Spinal cord (tissue), 10 donors: ENCODE data around the gene VGF. TPM values are rescaled to one million over a fixed set of nuclear protein-coding genes. Genes with fewer than 3 reads are reported as not detected.
A peak's percentile ranks its signal among the peaks of the same experiment; 100 is the strongest.

Experiments used
- DNase-seq, 6 donors: peaks; one replicate each; pipeline versions ENCODE4 v3.0.0 to v3.0.0-alpha.2; 2013 to 2015; ENCODE audit warnings: low spot score in 6 of 6, low read depth in 4 of 6
- H3K27ac ChIP-seq: one replicate; pipeline ENCODE4 v1.5.1; 2013; ENCODE audit warnings: low read depth, low read length, control low read depth
- H3K27me3 ChIP-seq: one replicate; pipeline ENCODE4 v1.6.1; 2013; ENCODE audit warnings: low read length; ENCODE audit not compliant: control insufficient read depth, insufficient read depth
- H3K36me3 ChIP-seq: one replicate; pipeline ENCODE4 v1.6.1; 2013; ENCODE audit warnings: low read length; ENCODE audit not compliant: control insufficient read depth, insufficient read depth
- H3K4me1 ChIP-seq: one replicate; pipeline ENCODE4 v1.6.1; 2013; ENCODE audit warnings: low read length; ENCODE audit not compliant: control insufficient read depth, insufficient read depth
- H3K4me3 ChIP-seq: one replicate; pipeline ENCODE4 v1.5.1; 2013; ENCODE audit warnings: low read depth, low read length, control low read depth
- H3K9me3 ChIP-seq: one replicate; pipeline ENCODE4 v1.6.1; 2013; ENCODE audit warnings: low read length; ENCODE audit not compliant: control insufficient read depth, insufficient read depth
- WGBS: methylation state at CpG from one replicate; pipeline ENCODE4 v1.1.5; 2013; ENCODE audit warnings: missing lambda C conversion rate; ENCODE audit not compliant: insufficient coverage; 5-methylcytosine and 5-hydroxymethylcytosine counted together
- polyA plus RNA-seq, 2 donors: library from polyadenylated mRNA; unstranded; fragments of 120-200 nt; gene quantifications; one replicate each; pipeline ENCODE4 v1.2.1, GENCODE V29; 2013; ENCODE audit not compliant: insufficient read length in 2 of 2
- total RNA-seq, 2 donors: library from RNA; depleted of rRNA in 1 of 2; stranded (reverse); fragments of 120-200 nt in 1 of 2; fragments of >200 nt in 1 of 2; gene quantifications; one replicate each; pipeline versions ENCODE4 v1.2.3 to v1.2.4, GENCODE V29; 2013 to 2014
- donor health status: healthy.

Gene VGF
- total and polyA plus RNA-seq, 4 donors = 7.9 to 70.2 (median 39.1) TPM

- Histone ChIP-seq H3K4me1 (peaks cover 41% of the 10 kb centered on the region), H3K9me3 (no peaks in the 10 kb centered on the region), H3K36me3 (peaks cover 40% of the 10 kb centered on the region), H3K27me3 (peaks cover 28% of the 10 kb centered on the region), H3K27ac (no peak overlapping the region), H3K4me3 (no peak overlapping the region)
- WGBS = 52% methylated on average over 9 of the region's 17 CpGs
- no peak for DNase-seq
Observed at GRCh38 chr7:101161692-101162471, 3.5 kb downstream of the VGF start.

- H3K36me3 ChIP-seq = peaks cover 42% of the 10 kb centered on the region
- H3K4me1 ChIP-seq = peaks cover 33% of the 10 kb centered on the region
- DNase-seq = no peak
- no peak overlapping the region for H3K27ac ChIP-seq
- H3K9me3 ChIP-seq = no peaks in the 10 kb centered on the region
- no peak overlapping the region for H3K4me3 ChIP-seq
- H3K27me3 ChIP-seq = peaks cover 20% of the 10 kb centered on the region
Observed at GRCh38 chr7:101160910-101161309, 4.5 kb downstream of the VGF start.

GRCh38 chr7:101159696-101160674, 5.4 kb downstream of the VGF start:
- H3K27me3 ChIP-seq = peaks cover 12% of the 10 kb centered on the region
- H3K4me1 ChIP-seq = peaks cover 30% of the 10 kb centered on the region
- H3K4me3 ChIP-seq = no peak overlapping the region
- H3K27ac ChIP-seq = no peak overlapping the region
- DNase-seq = no peak
- peaks cover 42% of the 10 kb centered on the region for H3K36me3 ChIP-seq
- WGBS = 68% methylated on average over 21 of the region's 31 CpGs
- H3K9me3 ChIP-seq = no peaks in the 10 kb centered on the region

GRCh38 chr7:101156866-101157589, 8.3 kb downstream of the VGF start:
- H3K36me3 ChIP-seq = peaks cover 40% of the 10 kb centered on the region
- H3K27ac ChIP-seq = no peak overlapping the region
- DNase-seq = no peak
- H3K9me3 ChIP-seq = no peaks in the 10 kb centered on the region
- H3K4me3 ChIP-seq = no peak overlapping the region
- no peaks in the 10 kb centered on the region for H3K27me3 ChIP-seq
- H3K4me1 ChIP-seq = peaks cover 17% of the 10 kb centered on the region
- 80% methylated on average over 10 of the region's 14 CpGs for WGBS

- WGBS = 85% methylated on average over 4 of the region's 6 CpGs
Observed at GRCh38 chr7:101156277-101156676, 9.1 kb downstream of the VGF start.

GRCh38 chr7:101155303-101155702, 10.1 kb downstream of the VGF start:
- no peak overlapping the region for H3K27ac ChIP-seq

More at GRCh38 chr7:101156277-101156676, 9.1 kb downstream of the VGF start:
- peaks cover 17% of the 10 kb centered on the region for H3K4me1 ChIP-seq
- no peak for DNase-seq
- no peaks in the 10 kb centered on the region for H3K27me3 ChIP-seq
- H3K4me3 ChIP-seq = no peak overlapping the region
- H3K9me3 ChIP-seq = no peaks in the 10 kb centered on the region
- no peak overlapping the region for H3K27ac ChIP-seq
- H3K36me3 ChIP-seq = peaks cover 40% of the 10 kb centered on the region

GRCh38 chr7:101154693-101155102, 10.7 kb downstream of the VGF start:
- Histone ChIP-seq H3K4me1 (peaks cover 17% of the 10 kb centered on the region), H3K9me3 (no peaks in the 10 kb centered on the region), H3K27ac (no peak overlapping the region), H3K27me3 (no peaks in the 10 kb centered on the region), H3K4me3 (peak overlapping the region; percentile 72), H3K36me3 (peaks cover 27% of the 10 kb centered on the region)
- DNase-seq = peak in 2 of 6 donors; percentile 42 to 55
- under 1% methylated on average over 22 of the region's 34 CpGs for WGBS

More at GRCh38 chr7:101155303-101155702, 10.1 kb downstream of the VGF start:
- H3K4me3 ChIP-seq = peak overlapping the region; percentile 72
- peaks cover 17% of the 10 kb centered on the region for H3K4me1 ChIP-seq
- WGBS = 51% methylated on average over 3 of the region's 4 CpGs
- no peak for DNase-seq
- peaks cover 33% of the 10 kb centered on the region for H3K36me3 ChIP-seq
- H3K9me3 ChIP-seq = no peaks in the 10 kb centered on the region
- no peaks in the 10 kb centered on the region for H3K27me3 ChIP-seq

GRCh38 chr7:101153969-101154692, 11.2 kb downstream of the VGF start, which contains the start of gene AP1S1:
TSS of gene AP1S1 (plus strand) at chr7:101154476. CDS start at chr7:101154515, 39 bp downstream.
- Histone ChIP-seq H3K4me1 (peaks cover 17% of the 10 kb centered on the region), H3K27ac (peak within 1 kb of the TSS; percentile 15), H3K4me3 (peak within 1 kb of the TSS; percentile 72), H3K36me3 (peaks cover 21% of the 10 kb centered on the region), H3K9me3 (no peaks in the 10 kb centered on the region), H3K27me3 (no peaks in the 10 kb centered on the region)
- WGBS = 1% methylated on average over 45 of the region's 51 CpGs
- DNase-seq = peak; percentile 89 to 100 (median 96)
